Upper lobe of left lung (tissue), 4 donors: ENCODE results near the gene TSC22D4.

Source experiments
- CTCF ChIP-seq, 6 experiments: fragments of 450-650 bp in 4 of 6; fragments of 200-600 bp in 2 of 6; sonication (generic) in 2 of 6; IDR thresholded peaks; one replicate each; pipeline ENCODE4 v1.5.1; 2016 to 2019; ENCODE audit warnings: antibody characterized with exemption in 6 of 6
- EP300 ChIP-seq, 4 donors: sonication (generic); formaldehyde crosslinking; IDR thresholded peaks; one replicate each; pipeline ENCODE4 v1.5.1; 2017; ENCODE audit warnings: antibody characterized with exemption in 4 of 4, control low read depth in 2 of 4
- POLR2A ChIP-seq, 4 donors: fragments of 450-650 bp; IDR thresholded peaks; one replicate each; pipeline ENCODE4 v1.5.1; 2016 to 2017; ENCODE audit warnings: antibody characterized with exemption in 4 of 4, mild to moderate bottlenecking in 2 of 4
- POLR2AphosphoS5 ChIP-seq, 2 donors: sonication (generic); formaldehyde crosslinking; IDR thresholded peaks; one replicate each; pipeline ENCODE4 v1.5.1; 2017; ENCODE audit warnings: antibody characterized with exemption in 2 of 2

- TF ChIP-seq CTCF (IDR thresholded peaks at IDR 0.05) (no peak), EP300 (IDR thresholded peaks at IDR 0.05) (no peak), POLR2AphosphoS5 (IDR thresholded peaks at IDR 0.05) (no peak), POLR2A (IDR thresholded peaks at IDR 0.05) (no peak)
These were observed 26.0 kb upstream of the TSC22D4 start for GRCh38 chr7:100504887-100505611.
